K562 (cell line): ENCODE data around the gene NRDE2. TPM values are rescaled to one million over a fixed set of nuclear protein-coding genes. Genes with fewer than 3 reads are reported as not detected.

Experiments used
- ATAC-seq: fragments of 200-7000 bp; cut with Tn5 transposase; 3 replicates; pipeline ENCODE4 v1.9.1; 2020; ENCODE audit warnings: moderate library complexity
- BruUV-seq: library from RNA; stranded (reverse); fragments of 400-500 nt; replicated peaks from 2 replicates; lab custom pipeline; 2021; lab: Mats Ljungman, UMichigan
- CTCF ChIA-PET: fragments of 300-600 bp; formaldehyde crosslinking; extraction: SDS; loops from one replicate; lab custom pipeline; 2021; ENCODE audit warnings: low intra/inter-chr PET ratio; lab: Yijun Ruan, JAX
- POLR2A ChIA-PET: fragments of 300-600, 350-650 bp; sonication (Branson Sonifier 250); formaldehyde crosslinking; extraction: SDS; loops from one replicate; lab custom pipeline; 2021; ENCODE audit warnings: antibody characterized with exemption, inconsistent platforms; lab: Yijun Ruan, JAX
- DNase-seq, 4 experiments: peaks; one replicate each; pipeline versions ENCODE4 v3.0.0 to v3.0.0-alpha.2; 2011 to 2018; ENCODE audit warnings: low spot score in 3 of 4, mixed read lengths in 3 of 4; ENCODE audit errors: extremely low read depth in 1 of 4
- FAIRE-seq: peaks from 2 replicates; lab custom pipeline; 2011; peaks lifted over from hg19 to GRCh38; lab: Jason Lieb, UNC
- H2AFZ ChIP-seq: 2 replicates; pipeline ENCODE4 v1.6.0; 2011; ENCODE audit warnings: low read depth, low read length, control low read depth, inconsistent platforms
- H3K27ac ChIP-seq: fragments of 200-600 bp; 3 replicates; pipeline ENCODE4 v1.8.0; 2011; ENCODE audit warnings: low read depth, mild to moderate bottlenecking, control low read depth, inconsistent platforms, low read length, moderate library complexity, mixed read lengths; ENCODE audit errors: extremely low read depth
- H3K27me3 ChIP-seq, 2 experiments: fragments of 300-600 bp in 1 of 2; 2 replicates in 1 of 2; 3 replicates in 1 of 2; pipeline versions ENCODE4 v1.6.0 to v1.8.0; 2011; ENCODE audit warnings: inconsistent platforms in 2 of 2, low read length in 2 of 2, mild to moderate bottlenecking in 1 of 2, mixed read lengths in 1 of 2, moderate library complexity in 1 of 2; ENCODE audit not compliant: control insufficient read depth in 2 of 2, insufficient read depth in 2 of 2
- H3K36me3 ChIP-seq: fragments of 300-600 bp; 3 replicates; pipeline ENCODE4 v1.8.0; 2011; ENCODE audit warnings: mild to moderate bottlenecking, low read length, inconsistent platforms; ENCODE audit not compliant: control insufficient read depth, insufficient read depth
- H3K4me1 ChIP-seq, 2 experiments: fragments of 200-600 bp in 1 of 2; replicated peaks in 1 of 2; 2 replicates in 1 of 2; 3 replicates in 1 of 2; pipeline versions ENCODE4 v1.5.1 to v1.8.0; 2011; ENCODE audit warnings: inconsistent platforms in 2 of 2, low read length in 2 of 2, mild to moderate bottlenecking in 1 of 2, mixed read lengths in 1 of 2, moderate library complexity in 1 of 2; ENCODE audit not compliant: control insufficient read depth in 2 of 2, insufficient read depth in 2 of 2
- H3K4me2 ChIP-seq: 2 replicates; pipeline ENCODE4 v1.6.1; 2011; ENCODE audit warnings: low read length, control low read depth, inconsistent platforms, mixed read lengths; ENCODE audit not compliant: insufficient read depth
- H3K4me3 ChIP-seq: fragments of 200-600 bp; sonication (generic), shearing (Covaris generic); 2 replicates; pipeline ENCODE4 v1.5.1; 2016; ENCODE audit warnings: control low read depth, inconsistent platforms
- H3K79me2 ChIP-seq: fragments of 200-600 bp; 3 replicates; pipeline ENCODE4 v1.8.0; 2011; ENCODE audit warnings: low read length, inconsistent platforms; ENCODE audit not compliant: control insufficient read depth, insufficient read depth
- H3K9ac ChIP-seq, 2 experiments: 2 replicates each; pipeline versions ENCODE4 v1.6.0 to v1.6.1; 2011; ENCODE audit warnings: low read depth in 2 of 2, low read length in 2 of 2, control low read depth in 1 of 2, inconsistent platforms in 1 of 2, mild to moderate bottlenecking in 1 of 2, mixed read lengths in 1 of 2; ENCODE audit not compliant: insufficient read depth in 1 of 2
- H3K9me1 ChIP-seq: one replicate; pipeline ENCODE4 v1.6.0; 2011; ENCODE audit warnings: inconsistent platforms, mild to moderate bottlenecking, low read length, moderate library complexity; ENCODE audit not compliant: control insufficient read depth, insufficient read depth
- H3K9me3 ChIP-seq: replicated peaks from 2 replicates; pipeline ENCODE4 v1.5.1; 2011; ENCODE audit warnings: low read depth, low read length, inconsistent platforms; ENCODE audit not compliant: control insufficient read depth, insufficient read depth
- H4K20me1 ChIP-seq: replicated peaks from 2 replicates; pipeline ENCODE4 v1.6.1; 2011; ENCODE audit warnings: low read length, inconsistent platforms, mixed read lengths; ENCODE audit not compliant: control insufficient read depth, insufficient read depth
- ARNT ChIP-seq, 2 experiments: fragments of 450-650 bp; IDR thresholded peaks; 2 replicates each; pipeline ENCODE4 v1.6.1; 2016; ENCODE audit warnings: mild to moderate bottlenecking in 1 of 2
- BDP1 ChIP-seq: IDR thresholded peaks from 3 replicates; pipeline ENCODE4 v1.6.1; 2011; ENCODE audit not compliant: insufficient read length, insufficient read depth
- CTBP1 ChIP-seq: fragments of 450-650 bp; IDR thresholded peaks from 2 replicates; pipeline ENCODE4 v1.6.1; 2016; ENCODE audit warnings: borderline replicate concordance
- DLX4 ChIP-seq: fragments of 250-450 bp; sonication (Bioruptor Pico); IDR thresholded peaks from 2 replicates; pipeline ENCODE4 v1.6.1; 2021; ENCODE audit warnings: mild to moderate bottlenecking
- HIVEP1 ChIP-seq: fragments of 250-450 bp; sonication (Bioruptor Pico); IDR thresholded peaks from 2 replicates; pipeline ENCODE4 v1.4.0; 2020; ENCODE audit warnings: mild to moderate bottlenecking
- KLF13 ChIP-seq: fragments of 450-650 bp; IDR thresholded peaks from 2 replicates; pipeline ENCODE4 v1.6.1; 2016; ENCODE audit warnings: missing genetic modification characterization, low read depth, mild to moderate bottlenecking, missing compliant biosample characterization, moderate library complexity, borderline replicate concordance
- MCM3 ChIP-seq: fragments of 450-650 bp; IDR thresholded peaks from 2 replicates; pipeline ENCODE4 v1.6.1; 2016
- POLR2AphosphoS2 ChIP-seq: IDR thresholded peaks from 2 replicates; pipeline ENCODE4 v1.6.1; 2012; ENCODE audit warnings: low read length, improper control_type of control experiment
- POLR2AphosphoS5 ChIP-seq: IDR thresholded peaks from 2 replicates; pipeline ENCODE4 v1.6.1; 2011; ENCODE audit warnings: mild to moderate bottlenecking, low read depth, low read length, moderate library complexity; ENCODE audit not compliant: control insufficient read depth, insufficient read depth
- SNIP1 ChIP-seq: fragments of 450-650 bp; IDR thresholded peaks from 2 replicates; pipeline ENCODE4 v1.7.1; 2017; ENCODE audit warnings: low read depth, mild to moderate bottlenecking
- ZNF121 ChIP-seq: sonication (generic); formaldehyde crosslinking; conservative IDR thresholded peaks from 2 replicates; pipeline ENCODE4 v1.8.0; 2022; ENCODE audit warnings: missing genetic modification reagents
- ZNF184 ChIP-seq: sonication (generic); formaldehyde crosslinking; IDR thresholded peaks from 2 replicates; pipeline ENCODE4 v1.5.0; 2020; ENCODE audit warnings: missing genetic modification reagents
- ZNF644 ChIP-seq: fragments of 200-800 bp; sonication (Bioruptor generic); IDR thresholded peaks from 2 replicates; pipeline ENCODE4 v1.6.1; 2016; ENCODE audit warnings: low read depth, missing genetic modification characterization, missing compliant biosample characterization
- WGBS: fragments of 100-300 bp; shearing (Covaris generic); methylation state at CpG from one replicate; pipeline ENCODE4 v1.1.6; 2016; ENCODE audit warnings: low coverage, mixed read lengths; ENCODE audit not compliant: insufficient coverage; ENCODE audit errors: missing lambda C conversion rate; 5-methylcytosine and 5-hydroxymethylcytosine counted together
- in situ Hi-C: fragments of 300-500 bp; cut with MboI; formaldehyde crosslinking; loops from 4 replicates; pipeline ENCODE4 v1.15.0; 2018; ENCODE audit warnings: inconsistent platforms, mixed read lengths
- intact Hi-C: fragments of 100-400 bp; cut with micrococcal nuclease; formaldehyde crosslinking; loops from 2 replicates; pipeline ENCODE4 v1.14.2; 2022
- polyA plus RNA-seq, 8 experiments: library from polyadenylated mRNA; depleted of rRNA in 4 of 8; stranded (reverse) in 5 of 8; unstranded in 3 of 8; fragments of >200 nt; fragmentation: Nextera tagmentation in 2 of 8; fragmentation: Illumina TruSeq in 1 of 8; extraction: Ambion mirVana in 2 of 8; extraction: Trizol in 1 of 8; gene quantifications; 2 replicates each; pipeline versions ENCODE4 v1.2.1 to v1.2.3, GENCODE V29; 2011 to 2014; ENCODE audit warnings: inconsistent platforms in 1 of 8, missing spikeins in 1 of 8
- total RNA-seq, 7 experiments: library from RNA; depleted of rRNA in 6 of 7; stranded (reverse); fragments of >200 nt in 6 of 7; fragmentation: Illumina TruSeq in 2 of 7; extraction: Trizol in 2 of 7; gene quantifications; 2 replicates each; pipeline versions ENCODE4 v1.2.1 to v1.2.3, GENCODE V29; 2011 to 2021; ENCODE audit warnings: low replicate concordance in 1 of 7

The NRDE2 gene
- total and polyA plus RNA-seq, 9 of the 15 experiments (the other 6 are each of a cell fraction or from before 2014, with no cell fraction given), result 3.3 to 15.0 (median 8.4) TPM

GRCh38 chr14:90336401-90336800, 4.7 kb upstream of the NRDE2 start:
- H4K20me1 ChIP-seq, result no peaks in the 10 kb centered on the region
- H3K27ac ChIP-seq, result no peak overlapping the region; the same call in 2 of the 3 replicates
- FAIRE-seq (peak; percentile 85), ATAC-seq (peak; percentile 46)
- no peaks in the 10 kb centered on the region for H3K27me3 ChIP-seq
- ChIA-PET POLR2A (no interaction called here), CTCF (no interaction called here)
- 13% methylated on average over 3 of the region's 3 CpGs for WGBS
- peak overlapping the region in 1 of 2 experiments; percentile 16; a peak in 2 of 4 replicates for H3K9ac ChIP-seq
- peaks cover 1% of the 10 kb centered on the region for H3K79me2 ChIP-seq
- no peaks in the 10 kb centered on the region for H3K36me3 ChIP-seq
- no peak overlapping the region for H3K4me3 ChIP-seq
- intact Hi-C loops, result no loop called here
- H3K4me1 ChIP-seq, result peaks cover 0 to 12% of the 10 kb centered on the region in 2 experiments; a peak in 3 of 5 replicates
- H2AFZ ChIP-seq, result peak overlapping the region; percentile 64
- no peaks in the 10 kb centered on the region for H3K9me1 ChIP-seq
- H3K9me3 ChIP-seq, result no peaks in the 10 kb centered on the region
- in situ Hi-C loops, result no loop called here
- no peak for TF ChIP-seq ARNT (IDR thresholded peaks at IDR 0.05)
- TF ChIP-seq POLR2AphosphoS2, result no peak
- TF ChIP-seq ZNF121, result no peak
- TF ChIP-seq BDP1, result no peak
- TF ChIP-seq HIVEP1, result no peak
- no peak for TF ChIP-seq KLF13 (tag)
- no peak for TF ChIP-seq MCM3
- no peak for TF ChIP-seq DLX4 (CRISPR knock-in tag)
- TF ChIP-seq ZNF644 (tag), result no peak
- TF ChIP-seq ZNF184 (CRISPR knock-in tag), result no peak
- TF ChIP-seq CTBP1, result no peak
- no peak for TF ChIP-seq SNIP1
- TF ChIP-seq POLR2AphosphoS5, result no peak
- TF ChIP-seq, all 486 proteins: peak for 0
- H3K4me2 ChIP-seq, result peak overlapping the region; percentile 35; the same call in 1 of the 2 replicates
- peak; percentile 24 to 63 (median 40) for DNase-seq
- no TSS peak for BruUV-seq
